HCT116 (cell line): Measurements from ENCODE around the gene FIBCD1. TPM values are rescaled to one million over a fixed set of nuclear protein-coding genes. Genes with fewer than 3 reads are reported as not detected.
A peak's percentile ranks its signal among the peaks of the same experiment; 100 is the strongest.

Experiments
- ATAC-seq: fragments of 200-7000 bp; cut with Tn5 transposase; 2 replicates; pipeline ENCODE4 v1.9.1; 2020; ENCODE audit warnings: mild to moderate bottlenecking, moderate library complexity
- BruUV-seq: library from RNA; stranded (reverse); fragments of 400-500 nt; replicated peaks from 2 replicates; lab custom pipeline; 2021; lab: Mats Ljungman, UMichigan
- CTCF ChIA-PET: fragments of 300-600 bp; sonication (Branson Sonifier 250); formaldehyde crosslinking; loops from one replicate; lab custom pipeline; 2021; ENCODE audit warnings: antibody characterized with exemption; lab: Charles Lee
- POLR2A ChIA-PET: fragments of 300-600, 350-600 bp; sonication (Branson Sonifier 250); formaldehyde crosslinking; loops from one replicate; lab custom pipeline; 2021; ENCODE audit warnings: antibody characterized with exemption; lab: Charles Lee
- RAD21 ChIA-PET, 2 experiments: fragments of 300-600 bp; sonication (Branson Sonifier 250); formaldehyde crosslinking; loops; one replicate each; lab custom pipeline; 2023; ENCODE audit warnings: low total read pairs in 2 of 2; ENCODE audit not compliant: uncharacterized antibody in 2 of 2, unreplicated experiment in 2 of 2, low non-redundant PET in 1 of 2; lab: Charles Lee
- DNase-seq: peaks from one replicate; pipeline ENCODE4 v3.0.0-alpha.2; 2010; ENCODE audit warnings: low read depth, low spot score
- H2AFZ ChIP-seq: fragments of 200-600 bp; shearing (Covaris generic), sonication (generic); 2 replicates; pipeline ENCODE4 v1.6.1; 2017; ENCODE audit warnings: low read depth, mixed run types, mixed read lengths, antibody characterized with exemption, low read length; ENCODE audit not compliant: poor library complexity, severe bottlenecking
- H3K27ac ChIP-seq: 2 replicates; pipeline ENCODE4 v1.5.1; 2012; ENCODE audit warnings: low read depth, low read length
- H3K27me3 ChIP-seq: fragments of 200-600 bp; sonication (generic); 2 replicates; pipeline ENCODE4 v1.6.1; 2016; ENCODE audit warnings: mixed run types, low read length, mixed read lengths; ENCODE audit not compliant: insufficient read depth
- H3K36me3 ChIP-seq, 2 experiments: fragments of 200-500 bp in 1 of 2; fragments of 200-600 bp in 1 of 2; sonication (Bioruptor generic) in 1 of 2; sonication (generic) in 1 of 2; 2 replicates each; pipeline versions ENCODE4 v1.5.1 to v1.6.1; 2014 to 2016; ENCODE audit warnings: low read length in 2 of 2, inconsistent platforms in 1 of 2, mixed read lengths in 1 of 2, mixed run types in 1 of 2; ENCODE audit not compliant: insufficient read depth in 2 of 2, control insufficient read depth in 1 of 2
- H3K4me1 ChIP-seq, 2 experiments: fragments of 200-600 bp in 1 of 2; sonication (generic) in 1 of 2; 2 replicates each; pipeline versions ENCODE4 v1.5.1 to v1.6.1; 2012 to 2017; ENCODE audit warnings: low read length in 2 of 2, inconsistent platforms in 1 of 2, mild to moderate bottlenecking in 1 of 2, mixed read lengths in 1 of 2, mixed run types in 1 of 2, moderate library complexity in 1 of 2; ENCODE audit not compliant: insufficient read depth in 2 of 2, control insufficient read depth in 1 of 2
- H3K4me2 ChIP-seq: fragments of 200-600 bp; sonication (generic); 2 replicates; pipeline ENCODE4 v1.6.1; 2017; ENCODE audit warnings: mixed run types, low read length, mixed read lengths
- H3K4me3 ChIP-seq, 2 experiments: fragments of 200-600 bp in 1 of 2; sonication (generic) in 1 of 2; replicated peaks in 1 of 2; 2 replicates each; pipeline ENCODE4 v1.5.1; 2011 to 2016; ENCODE audit warnings: low read length in 2 of 2, control low read depth in 1 of 2, low read depth in 1 of 2, mild to moderate bottlenecking in 1 of 2, mixed read lengths in 1 of 2, mixed run types in 1 of 2
- H3K79me2 ChIP-seq: fragments of 200-600 bp; sonication (generic); 2 replicates; pipeline ENCODE4 v1.6.1; 2017; ENCODE audit warnings: mild to moderate bottlenecking, mixed run types, low read length, moderate library complexity, mixed read lengths; ENCODE audit not compliant: insufficient read depth
- H3K9ac ChIP-seq: fragments of 200-600 bp; sonication (generic); 2 replicates; pipeline ENCODE4 v1.6.1; 2016; ENCODE audit warnings: low read length, mixed read lengths
- H3K9me2 ChIP-seq: fragments of 200-600 bp; sonication (generic), shearing (Covaris generic); 2 replicates; pipeline ENCODE4 v1.6.1; 2017; ENCODE audit warnings: mixed run types, mild to moderate bottlenecking, moderate library complexity; ENCODE audit not compliant: insufficient read depth
- H3K9me3 ChIP-seq, 2 experiments: fragments of 200-500 bp in 1 of 2; fragments of 200-600 bp in 1 of 2; sonication (Bioruptor generic) in 1 of 2; sonication (generic) in 1 of 2; 2 replicates each; pipeline ENCODE4 v1.6.1; 2014 to 2017; ENCODE audit warnings: low read length in 2 of 2, mixed read lengths in 2 of 2, inconsistent platforms in 1 of 2, low read depth in 1 of 2, mild to moderate bottlenecking in 1 of 2, mixed run types in 1 of 2, moderate library complexity in 1 of 2; ENCODE audit not compliant: control insufficient read depth in 1 of 2, insufficient read depth in 1 of 2
- H4K20me1 ChIP-seq: fragments of 200-600 bp; sonication (generic), shearing (Covaris generic); 2 replicates; pipeline ENCODE4 v1.6.1; 2017; ENCODE audit warnings: mixed run types, mild to moderate bottlenecking, moderate library complexity; ENCODE audit not compliant: insufficient read depth
- CEBPB ChIP-seq: IDR thresholded peaks from 2 replicates; pipeline ENCODE4 v1.6.1; 2012; ENCODE audit warnings: low read depth
- CTCF ChIP-seq, 3 experiments: fragments of 200-600 bp in 1 of 3; sonication (generic) in 1 of 3; IDR thresholded peaks in 2 of 3; conservative IDR thresholded peaks in 1 of 3; 2 replicates each; pipeline ENCODE4 v1.5.1; 2012 to 2017; ENCODE audit warnings: low read depth in 2 of 3, low read length in 2 of 3, antibody characterized with exemption in 1 of 3, borderline replicate concordance in 1 of 3, control low read depth in 1 of 3, mild to moderate bottlenecking in 1 of 3, mixed read lengths in 1 of 3, mixed run types in 1 of 3, moderate library complexity in 1 of 3; ENCODE audit not compliant: insufficient read depth in 1 of 3
- ELF1 ChIP-seq: IDR thresholded peaks from 2 replicates; pipeline ENCODE4 v1.6.1; 2012; ENCODE audit warnings: low read depth, borderline replicate concordance
- EZH2 ChIP-seq: fragments of 200-600 bp; sonication (generic); IDR thresholded peaks from 2 replicates; pipeline ENCODE4 v1.6.1; 2017; ENCODE audit warnings: antibody characterized with exemption, mixed run types
- FOSL1 ChIP-seq: IDR thresholded peaks from 2 replicates; pipeline ENCODE4 v1.6.1; 2012; ENCODE audit warnings: low read depth
- MAX ChIP-seq: IDR thresholded peaks from 2 replicates; pipeline ENCODE4 v1.6.1; 2012
- RAD21 ChIP-seq: IDR thresholded peaks from 2 replicates; pipeline ENCODE4 v1.6.1; 2012; ENCODE audit warnings: low read depth, mild to moderate bottlenecking
- SP1 ChIP-seq: IDR thresholded peaks from 2 replicates; pipeline ENCODE4 v1.6.1; 2012; ENCODE audit warnings: low read depth
- SRF ChIP-seq: IDR thresholded peaks from 2 replicates; pipeline ENCODE4 v1.6.1; 2012; ENCODE audit warnings: low read depth
- ZFX ChIP-seq: fragments of 450-650 bp; IDR thresholded peaks from 2 replicates; pipeline ENCODE4 v1.6.1; 2017
- ZNF274 ChIP-seq: fragments of 200-500 bp; sonication (Bioruptor generic); IDR thresholded peaks from 2 replicates; pipeline ENCODE4 v1.6.1; 2014; ENCODE audit warnings: mild to moderate bottlenecking, low read depth, low read length, inconsistent platforms
- intact Hi-C: fragments of 100-400 bp; cut with micrococcal nuclease; formaldehyde crosslinking; loops from 2 replicates; pipeline ENCODE4 v1.10.0; 2022
- total RNA-seq: library from RNA; stranded (reverse); gene quantifications from one replicate; pipeline ENCODE4 v1.2.1, GENCODE V29; 2021; ENCODE audit not compliant: unreplicated experiment

FIBCD1 gene
- total RNA-seq, 1 experiment from 2014 or later: 26.1 TPM

GRCh38 chr9:130864541-130864940 is 74.5 kb downstream of the FIBCD1 start:
- H3K9me2 ChIP-seq: no peaks in the 10 kb centered on the region
- TF ChIP-seq SP1 (no peak), CTCF (IDR thresholded peaks at IDR 0.05 in 2 of 3, conservative IDR thresholded peaks at IDR 0.05 in 1 of 3; ENCODE audit: borderline replicate concordance in 1 of 3, insufficient read depth in 1 of 3, low read depth in 2 of 3, low read length in 2 of 3) (0 out of 6 replicates have a peak, but pooled peaks of 1 of the 3 experiments have one; percentile 5)
- H3K9me3 ChIP-seq: no peaks in the 10 kb centered on the region
- ChIA-PET CTCF (interaction anchor here (1.1 to 4.1 kb wide), 7 partner anchors 134 to 183 kb away, joined by 3 to 88 read pairs (median 16); no protein-coding TSS in a partner anchor), POLR2A (no interaction called here), RAD21 (interaction anchor here in 1 of 2 experiments (0.6 kb wide), 1 partner anchor 135 kb away, joined by 6 read pairs; no protein-coding TSS in a partner anchor)
- intact Hi-C loops: no loop called here
- no peak overlapping the region for H3K4me3 ChIP-seq
- BruUV-seq: no TSS peak
- no peak for ATAC-seq
- no peak for DNase-seq
- no peak overlapping the region for H3K9ac ChIP-seq
- no peak overlapping the region for H3K4me2 ChIP-seq
- no peaks in the 10 kb centered on the region for H3K27me3 ChIP-seq
- H4K20me1 ChIP-seq: no peaks in the 10 kb centered on the region
- H3K79me2 ChIP-seq: peaks cover 30% of the 10 kb centered on the region; the same call in 1 of the 2 replicates
- H2AFZ ChIP-seq: no peak overlapping the region
- no peaks in the 10 kb centered on the region for H3K36me3 ChIP-seq
- no peak overlapping the region for H3K27ac ChIP-seq
- H3K4me1 ChIP-seq: peaks cover 3 to 15% of the 10 kb centered on the region in 2 experiments; a peak in 3 of 4 replicates

GRCh38 chr9:130862747-130863146 is 76.3 kb downstream of the FIBCD1 start:
- BruUV-seq: no TSS peak
- no peaks in the 10 kb centered on the region for H3K27me3 ChIP-seq
- H3K9ac ChIP-seq: no peak overlapping the region
- no peaks in the 10 kb centered on the region for H3K36me3 ChIP-seq
- H3K4me2 ChIP-seq: no peak overlapping the region
- no peaks in the 10 kb centered on the region for H3K9me2 ChIP-seq
- H3K4me1 ChIP-seq: peaks cover 3 to 23% of the 10 kb centered on the region in 2 experiments; a peak in 3 of 4 replicates
- RAD21 ChIA-PET: no interaction called here
- TF ChIP-seq ZFX: no peak
- no peak for TF ChIP-seq RAD21
- no peak for TF ChIP-seq EZH2
- no peak for TF ChIP-seq SP1
- no peak for TF ChIP-seq ELF1
- no peak for TF ChIP-seq ZNF274
- TF ChIP-seq SRF: no peak
- no peak for TF ChIP-seq FOSL1
- no peak for TF ChIP-seq CEBPB
- no peak for TF ChIP-seq MAX
- CTCF ChIA-PET: interaction anchor here (0.6 to 3.9 kb wide), 4 partner anchors 17 to 162 kb away, joined by 3 to 37 read pairs (median 6); no protein-coding TSS in a partner anchor
- no peaks in the 10 kb centered on the region for H3K9me3 ChIP-seq
- H4K20me1 ChIP-seq: no peaks in the 10 kb centered on the region
- no peak for DNase-seq
- no peak overlapping the region for H3K4me3 ChIP-seq
- no peak overlapping the region for H3K27ac ChIP-seq
- no peak for ATAC-seq
- POLR2A ChIA-PET: no interaction called here
- H2AFZ ChIP-seq: no peak overlapping the region
- intact Hi-C loops: loop anchor here (1.0 kb wide), 3 partner anchors 91 to 161 kb away; no protein-coding TSS in a partner anchor
- peaks cover 19% of the 10 kb centered on the region; the same call in 1 of the 2 replicates for H3K79me2 ChIP-seq
